NOMO-1 (cell line): ENCODE results near the gene CMSS1.
A peak's percentile ranks its signal among the peaks of the same experiment; 100 is the strongest.

Experiments
- DNase-seq, 2 experiments: peaks; one replicate each; lab custom pipeline; 2025; ENCODE audit not compliant: unreplicated experiment in 2 of 2; lab: John Stamatoyannopoulos, UW

Gene CMSS1

GRCh38 chr3:99873269-99874102 is 55.8 kb downstream of the CMSS1 start:
- no peak for DNase-seq

- no peak for DNase-seq
Observed at GRCh38 chr3:99874237-99875002, 56.8 kb downstream of the CMSS1 start.

- DNase-seq = peak; percentile 47 to 69
Observed at GRCh38 chr3:99875581-99875928, 57.9 kb downstream of the CMSS1 start.

GRCh38 chr3:99875929-99876841 is 58.5 kb downstream of the CMSS1 start:
- peak; percentile 65 to 69 for DNase-seq

- DNase-seq = no peak
Observed at GRCh38 chr3:99877031-99877579, 59.4 kb downstream of the CMSS1 start.

GRCh38 chr3:99878005-99878404 is 60.3 kb downstream of the CMSS1 start:
- no peak for DNase-seq

- DNase-seq = no peak
Observed at GRCh38 chr3:99879275-99879674, 61.6 kb downstream of the CMSS1 start.

- no peak for DNase-seq
Observed at GRCh38 chr3:99881121-99881524, 63.5 kb downstream of the CMSS1 start.

GRCh38 chr3:99882436-99883137 is 64.9 kb downstream of the CMSS1 start:
- no peak for DNase-seq

- DNase-seq = no peak
Observed at GRCh38 chr3:99883138-99883461, 65.4 kb downstream of the CMSS1 start.

GRCh38 chr3:99883693-99884092 is 66.0 kb downstream of the CMSS1 start:
- no peak for DNase-seq

GRCh38 chr3:99884484-99884883 is 66.8 kb downstream of the CMSS1 start:
- DNase-seq = no peak

GRCh38 chr3:99885085-99885484 is 67.4 kb downstream of the CMSS1 start:
- DNase-seq = no peak

GRCh38 chr3:99885851-99886250 is 68.2 kb downstream of the CMSS1 start:
- no peak for DNase-seq

GRCh38 chr3:99891610-99892285 is 74.1 kb downstream of the CMSS1 start:
- no peak for DNase-seq

GRCh38 chr3:99892332-99892731 is 74.7 kb downstream of the CMSS1 start:
- no peak for DNase-seq

GRCh38 chr3:99895131-99895696 is 77.6 kb downstream of the CMSS1 start:
- DNase-seq = peak; percentile 76 to 77

- peak; percentile 60 to 95 for DNase-seq
Observed at GRCh38 chr3:99895703-99896441, 78.2 kb downstream of the CMSS1 start.

GRCh38 chr3:99896482-99896881 is 78.8 kb downstream of the CMSS1 start:
- peak in 1 of 2 experiments; percentile 56 for DNase-seq
